ENCODE measurements around the gene LRP1B.

DNA sequence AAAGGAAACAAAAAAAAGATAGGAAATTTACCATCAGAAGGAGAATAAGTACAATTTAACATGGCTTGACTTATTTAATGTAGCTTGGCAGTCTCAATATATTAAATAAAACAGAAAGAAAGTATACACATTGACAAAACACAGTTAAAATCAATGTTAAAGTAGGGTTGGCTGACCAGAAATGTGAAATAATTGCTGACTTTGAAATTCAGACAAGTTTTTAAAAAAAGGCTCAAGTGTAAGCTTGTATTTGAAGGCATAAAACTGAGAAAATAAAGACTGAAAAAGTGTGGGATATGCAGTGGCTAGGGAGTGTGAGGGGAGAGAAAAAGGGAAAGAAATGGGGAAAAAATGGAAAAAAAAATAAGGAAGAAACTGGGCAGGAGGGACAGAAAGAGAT, 665.8 kb downstream of the LRP1B start:
- TF ChIP-seq, protein P1, sequence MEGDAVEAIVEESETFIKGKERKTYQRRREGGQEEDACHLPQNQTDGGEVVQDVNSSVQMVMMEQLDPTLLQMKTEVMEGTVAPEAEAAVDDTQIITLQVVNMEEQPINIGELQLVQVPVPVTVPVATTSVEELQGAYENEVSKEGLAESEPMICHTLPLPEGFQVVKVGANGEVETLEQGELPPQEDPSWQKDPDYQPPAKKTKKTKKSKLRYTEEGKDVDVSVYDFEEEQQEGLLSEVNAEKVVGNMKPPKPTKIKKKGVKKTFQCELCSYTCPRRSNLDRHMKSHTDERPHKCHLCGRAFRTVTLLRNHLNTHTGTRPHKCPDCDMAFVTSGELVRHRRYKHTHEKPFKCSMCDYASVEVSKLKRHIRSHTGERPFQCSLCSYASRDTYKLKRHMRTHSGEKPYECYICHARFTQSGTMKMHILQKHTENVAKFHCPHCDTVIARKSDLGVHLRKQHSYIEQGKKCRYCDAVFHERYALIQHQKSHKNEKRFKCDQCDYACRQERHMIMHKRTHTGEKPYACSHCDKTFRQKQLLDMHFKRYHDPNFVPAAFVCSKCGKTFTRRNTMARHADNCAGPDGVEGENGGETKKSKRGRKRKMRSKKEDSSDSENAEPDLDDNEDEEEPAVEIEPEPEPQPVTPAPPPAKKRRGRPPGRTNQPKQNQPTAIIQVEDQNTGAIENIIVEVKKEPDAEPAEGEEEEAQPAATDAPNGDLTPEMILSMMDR (IDR thresholded peaks at IDR 0.05; ENCODE audit: low read depth, low read length, poor library complexity, severe bottlenecking) = no peak
- no peak for TF ChIP-seq EZH2phosphoT487 (IDR thresholded peaks at IDR 0.05; ENCODE audit: borderline replicate concordance, low read length)
